GM12875 (cell line): Measurements from ENCODE around the gene LTBR.
A peak's percentile ranks its signal among the peaks of the same experiment; 100 is the strongest.

Experiments used
- H3K4me3 ChIP-seq: one replicate; pipeline ENCODE4 v1.5.1; 2011; ENCODE audit warnings: low read depth, low read length, control low read depth
- TF ChIP-seq, protein P1 (sequence below): IDR thresholded peaks from 2 replicates; pipeline ENCODE4 v1.5.1; 2011; ENCODE audit warnings: low read depth, mild to moderate bottlenecking, control low read depth, inconsistent platforms, low read length, moderate library complexity, borderline replicate concordance; ENCODE audit not compliant: insufficient read depth

LTBR gene

GRCh38 chr12:6372403-6373003 lies 11.5 kb upstream of the LTBR start:
- no peak overlapping the region for H3K4me3 ChIP-seq
- TF ChIP-seq, protein P1, sequence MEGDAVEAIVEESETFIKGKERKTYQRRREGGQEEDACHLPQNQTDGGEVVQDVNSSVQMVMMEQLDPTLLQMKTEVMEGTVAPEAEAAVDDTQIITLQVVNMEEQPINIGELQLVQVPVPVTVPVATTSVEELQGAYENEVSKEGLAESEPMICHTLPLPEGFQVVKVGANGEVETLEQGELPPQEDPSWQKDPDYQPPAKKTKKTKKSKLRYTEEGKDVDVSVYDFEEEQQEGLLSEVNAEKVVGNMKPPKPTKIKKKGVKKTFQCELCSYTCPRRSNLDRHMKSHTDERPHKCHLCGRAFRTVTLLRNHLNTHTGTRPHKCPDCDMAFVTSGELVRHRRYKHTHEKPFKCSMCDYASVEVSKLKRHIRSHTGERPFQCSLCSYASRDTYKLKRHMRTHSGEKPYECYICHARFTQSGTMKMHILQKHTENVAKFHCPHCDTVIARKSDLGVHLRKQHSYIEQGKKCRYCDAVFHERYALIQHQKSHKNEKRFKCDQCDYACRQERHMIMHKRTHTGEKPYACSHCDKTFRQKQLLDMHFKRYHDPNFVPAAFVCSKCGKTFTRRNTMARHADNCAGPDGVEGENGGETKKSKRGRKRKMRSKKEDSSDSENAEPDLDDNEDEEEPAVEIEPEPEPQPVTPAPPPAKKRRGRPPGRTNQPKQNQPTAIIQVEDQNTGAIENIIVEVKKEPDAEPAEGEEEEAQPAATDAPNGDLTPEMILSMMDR = no peak

DNA sequence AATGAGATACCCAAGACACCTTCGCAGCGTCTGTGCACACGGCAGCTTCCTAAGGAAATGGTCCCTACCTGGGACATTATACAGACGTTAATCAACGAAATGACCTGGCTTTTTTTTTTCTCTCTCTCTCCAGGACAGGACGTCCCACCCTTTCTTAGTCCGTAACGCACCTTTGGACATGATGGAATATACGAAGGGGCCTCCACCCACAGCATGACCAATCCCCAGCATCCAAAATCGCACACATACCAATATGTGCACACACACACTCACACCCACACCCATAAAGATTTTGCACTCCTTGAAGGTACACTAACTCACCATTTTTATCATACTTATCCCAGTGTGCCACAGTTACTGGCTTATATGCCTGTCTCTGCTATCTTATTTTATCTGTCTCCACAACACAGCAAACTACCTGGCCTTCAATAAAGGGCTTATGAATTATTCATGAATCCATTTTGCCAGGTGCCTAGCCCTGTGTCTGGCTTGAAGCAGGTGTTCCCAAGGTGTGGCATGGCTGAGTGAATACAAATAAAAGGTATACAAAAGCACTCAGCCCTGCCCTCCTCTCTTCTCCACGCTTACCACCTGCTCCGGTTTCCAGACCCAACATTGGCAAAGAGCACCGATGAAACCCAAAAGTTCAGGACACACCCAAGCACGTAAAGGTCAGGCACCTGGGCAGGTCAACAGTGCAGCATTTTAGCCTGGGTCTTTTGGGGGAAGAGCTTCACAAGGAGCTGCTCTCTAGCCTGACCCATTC lies 10.8 kb upstream of the LTBR start:
- no peak overlapping the region for H3K4me3 ChIP-seq
- TF ChIP-seq, protein P1 = no peak

- no peak overlapping the region for H3K4me3 ChIP-seq
Measured at GRCh38 chr12:6374028-6374785, 9.8 kb upstream of the LTBR start.

DNA sequence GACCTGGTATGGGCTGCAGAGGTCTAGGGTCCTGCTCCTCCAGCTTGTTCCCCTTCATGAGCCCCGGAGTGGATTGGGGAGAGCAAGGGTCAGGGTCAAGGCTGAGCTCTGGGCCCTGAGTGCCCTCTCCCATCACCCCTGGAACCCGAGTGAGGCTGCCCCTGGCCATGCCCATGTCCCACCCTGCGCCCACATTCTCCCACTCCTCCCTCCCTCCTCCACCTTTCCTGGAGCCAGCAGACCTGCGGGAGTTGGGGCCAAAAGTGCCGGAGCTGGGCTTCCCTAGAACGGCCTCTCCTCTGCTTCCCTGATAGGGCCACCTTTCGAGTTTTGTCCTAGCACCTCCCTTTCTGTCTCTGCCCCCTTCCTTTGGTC lies 9.2 kb upstream of the LTBR start:
- TF ChIP-seq, protein P1 = no peak
- no peak overlapping the region for H3K4me3 ChIP-seq

More at GRCh38 chr12:6374028-6374785, 9.8 kb upstream of the LTBR start:
- TF ChIP-seq, protein P1 = no peak

DNA sequence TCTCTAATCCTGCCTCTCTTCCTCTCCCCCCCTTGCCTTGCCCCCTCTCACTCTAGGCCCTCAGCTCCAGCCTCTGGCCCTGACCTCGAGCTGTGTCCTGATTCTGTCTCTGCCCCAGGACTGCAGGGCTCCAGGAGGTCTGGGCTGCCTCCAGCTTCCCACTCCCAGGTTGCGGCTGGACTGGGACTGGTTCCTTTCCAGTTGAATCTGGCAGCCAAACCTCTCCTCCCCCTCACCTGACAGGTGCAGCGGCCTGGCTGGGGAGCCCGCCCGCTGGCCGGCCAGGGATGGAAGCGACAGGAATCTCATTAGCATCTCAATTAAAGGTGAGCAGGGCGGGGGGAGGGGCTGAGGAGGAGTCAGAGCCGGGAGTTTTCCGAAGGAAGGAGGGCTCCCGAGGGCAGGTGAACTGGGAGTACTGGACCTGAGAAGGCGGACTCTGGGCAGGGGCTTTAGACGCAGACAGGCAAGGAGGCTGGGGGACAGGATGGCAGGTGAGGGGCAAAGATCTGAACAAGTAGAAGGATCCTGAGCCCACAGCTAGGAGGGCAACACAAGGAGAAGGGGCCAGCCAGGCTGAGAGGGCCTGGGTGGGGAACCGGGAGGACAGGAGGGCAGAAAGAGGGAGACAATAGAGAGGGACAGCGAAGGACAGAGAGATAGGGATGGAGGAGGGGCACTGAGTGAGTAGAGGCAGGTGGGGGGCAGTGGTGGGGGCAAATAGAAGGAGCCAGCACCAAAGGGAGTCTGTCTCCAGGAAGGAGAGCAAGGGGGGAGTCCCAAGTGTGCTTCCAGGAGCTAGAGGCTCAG lies 8.5 kb upstream of the LTBR start, which contains the start of gene SCNN1A:
Gene SCNN1A, minus strand, starts transcription at position 295 of the 810 bp plus-strand sequence. CDS start 780 bp downstream, outside the sequence.
- TF ChIP-seq, protein P1 = no peak
- H3K4me3 ChIP-seq = no peak within 1 kb of the TSS

- TF ChIP-seq, protein P1 = peak; percentile 21; the same call in 1 of the 2 replicates
- H3K4me3 ChIP-seq = no peak overlapping the region
Measured at GRCh38 chr12:6376079-6376869, 7.7 kb upstream of the LTBR start.
